IPS DF 19.7 (cell line): ENCODE data around the gene CADPS2.

Experiments
- DNase-seq: peaks from one replicate; pipeline ENCODE4 v3.0.0-alpha.2; 2013; ENCODE audit warnings: low read depth, low spot score

CADPS2 gene

GRCh38 chr7:122768827-122769226 lies 117.4 kb downstream of the CADPS2 start:
- DNase-seq: no peak

- DNase-seq: no peak
Measured at GRCh38 chr7:122767339-122767738, 118.9 kb downstream of the CADPS2 start.

GRCh38 chr7:122766593-122766992 lies 119.7 kb downstream of the CADPS2 start:
- DNase-seq: no peak

- DNase-seq: no peak
Measured at GRCh38 chr7:122764902-122765301, 121.4 kb downstream of the CADPS2 start.

- DNase-seq: no peak
Measured at GRCh38 chr7:122764020-122764419, 122.2 kb downstream of the CADPS2 start.

- no peak for DNase-seq
Measured at GRCh38 chr7:122762071-122762470, 124.2 kb downstream of the CADPS2 start.

- DNase-seq: no peak
Measured at GRCh38 chr7:122758501-122758900, 127.8 kb downstream of the CADPS2 start.

GRCh38 chr7:122756860-122757259 lies 129.4 kb downstream of the CADPS2 start:
- DNase-seq: no peak

- DNase-seq: no peak
Measured at GRCh38 chr7:122755696-122756095, 130.6 kb downstream of the CADPS2 start.

GRCh38 chr7:122752583-122752982 lies 133.7 kb downstream of the CADPS2 start:
- no peak for DNase-seq

- DNase-seq: no peak
Measured at GRCh38 chr7:122750389-122750788, 135.9 kb downstream of the CADPS2 start.

- no peak for DNase-seq
Measured at GRCh38 chr7:122748195-122748594, 138.1 kb downstream of the CADPS2 start.

GRCh38 chr7:122746948-122747347 lies 139.3 kb downstream of the CADPS2 start:
- no peak for DNase-seq

GRCh38 chr7:122743211-122743610 lies 143.0 kb downstream of the CADPS2 start:
- no peak for DNase-seq

- no peak for DNase-seq
Measured at GRCh38 chr7:122738947-122739346, 147.3 kb downstream of the CADPS2 start.

- no peak for DNase-seq
Measured at GRCh38 chr7:122736183-122736582, 150.1 kb downstream of the CADPS2 start.

- no peak for DNase-seq
Measured at GRCh38 chr7:122727759-122728158, 158.5 kb downstream of the CADPS2 start.

GRCh38 chr7:122727354-122727753 lies 158.9 kb downstream of the CADPS2 start:
- DNase-seq: no peak

GRCh38 chr7:122726881-122727280 lies 159.4 kb downstream of the CADPS2 start:
- no peak for DNase-seq

- no peak for DNase-seq
Measured at GRCh38 chr7:122724366-122724765, 161.9 kb downstream of the CADPS2 start.

- no peak for DNase-seq
Measured at GRCh38 chr7:122719010-122719578, 167.2 kb downstream of the CADPS2 start.

GRCh38 chr7:122717356-122718089 lies 168.7 kb downstream of the CADPS2 start:
- DNase-seq: no peak

GRCh38 chr7:122715183-122715582 lies 171.1 kb downstream of the CADPS2 start:
- DNase-seq: no peak

GRCh38 chr7:122710916-122711315 lies 175.3 kb downstream of the CADPS2 start:
- DNase-seq: no peak
